Activated CD4-positive, alpha-beta T cell treated with anti-CD3 and anti-CD28 coated beads, Interleukin-2, amount 10 ng/mL, durations not matched to agents 24 days and 14 days (primary cell): ENCODE data around the gene GGA2. TPM values are rescaled to one million over a fixed set of nuclear protein-coding genes. Genes with fewer than 3 reads are reported as not detected.
A peak's percentile ranks its signal among the peaks of the same experiment; 100 is the strongest.
"Not testable (repeated sequence)": the region's sequence is repeated elsewhere in the genome, so short reads cannot be mapped to it uniquely, and the experiment has no call there.

Experiments used
- DNase-seq: peaks from one replicate; pipeline ENCODE4 v3.0.0; 2022
- H3K27ac Mint-ChIP-seq: one replicate; pipeline ENCODE4 v1.8.0; 2022; ENCODE audit warnings: mild to moderate bottlenecking, mixed read lengths
- H3K27me3 Mint-ChIP-seq: one replicate; pipeline ENCODE4 v1.8.0; 2022; ENCODE audit warnings: mixed read lengths
- H3K36me3 Mint-ChIP-seq: one replicate; pipeline ENCODE4 v1.8.0; 2022; ENCODE audit warnings: low read depth, mild to moderate bottlenecking, mixed read lengths
- H3K4me1 Mint-ChIP-seq: one replicate; pipeline ENCODE4 v1.8.0; 2021; ENCODE audit warnings: mixed read lengths
- H3K4me3 Mint-ChIP-seq: one replicate; pipeline ENCODE4 v1.8.0; 2022; ENCODE audit warnings: mild to moderate bottlenecking, moderate library complexity, mixed read lengths
- H3K9me3 Mint-ChIP-seq: one replicate; pipeline ENCODE4 v1.8.0; 2021; ENCODE audit warnings: mixed read lengths
- intact Hi-C: fragments of 100-400 bp; cut with micrococcal nuclease; formaldehyde crosslinking; loops from one replicate; pipeline ENCODE4 v1.15.1; 2023
- total RNA-seq: library from RNA; stranded (reverse); gene quantifications from 2 replicates; pipeline ENCODE4 v1.2.3, GENCODE V29; 2022

Gene GGA2
- total RNA-seq, 1 donor from 2014 or later, result 113 TPM

DNA sequence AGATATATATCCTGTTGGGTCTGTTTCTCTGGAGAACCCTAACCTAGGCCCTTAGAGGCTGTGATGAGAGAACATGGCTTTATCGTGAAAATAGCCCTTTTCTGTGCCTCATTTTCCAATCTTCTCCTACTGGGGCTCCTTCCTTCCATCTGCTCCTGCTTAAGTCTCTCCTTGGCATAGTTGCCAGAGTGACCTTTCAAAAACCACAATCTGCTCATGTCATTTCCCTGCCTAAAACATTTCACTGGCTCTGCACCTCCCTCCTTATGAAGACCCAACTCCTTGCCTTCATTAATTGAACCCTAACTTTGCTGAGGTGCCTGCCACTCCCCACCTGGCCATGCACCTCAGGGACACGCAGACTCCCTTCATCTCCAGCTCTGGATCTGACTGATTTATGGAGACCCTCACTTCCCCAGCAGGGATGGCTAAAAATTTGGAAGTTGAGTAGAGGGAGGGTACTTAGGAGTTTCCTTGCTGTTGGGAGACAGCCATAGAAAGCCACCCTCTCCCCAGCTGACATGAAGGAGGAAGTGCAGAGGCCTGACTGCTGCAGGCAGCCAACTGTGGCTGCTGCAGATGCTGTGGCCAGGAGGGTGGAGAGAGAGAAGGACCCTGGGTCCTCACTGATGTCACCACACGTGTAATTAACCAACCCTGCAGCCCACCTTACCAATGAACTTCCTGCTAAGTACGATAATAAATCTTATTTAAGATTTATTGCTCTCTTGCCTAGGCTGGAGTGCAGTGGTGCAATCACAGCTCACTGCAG is 6.3 kb upstream of the GGA2 start:
- DNase-seq, result no peak
- Mint-ChIP-seq H3K4me1 (peaks cover 38% of the 10 kb centered on the region), H3K9me3 (no peaks in the 10 kb centered on the region), H3K36me3 (peaks cover 25% of the 10 kb centered on the region), H3K4me3 (peak overlapping the region; percentile 21), H3K27me3 (no peaks in the 10 kb centered on the region), H3K27ac (no peak overlapping the region)
- intact Hi-C loops, result no loop called here

DNA sequence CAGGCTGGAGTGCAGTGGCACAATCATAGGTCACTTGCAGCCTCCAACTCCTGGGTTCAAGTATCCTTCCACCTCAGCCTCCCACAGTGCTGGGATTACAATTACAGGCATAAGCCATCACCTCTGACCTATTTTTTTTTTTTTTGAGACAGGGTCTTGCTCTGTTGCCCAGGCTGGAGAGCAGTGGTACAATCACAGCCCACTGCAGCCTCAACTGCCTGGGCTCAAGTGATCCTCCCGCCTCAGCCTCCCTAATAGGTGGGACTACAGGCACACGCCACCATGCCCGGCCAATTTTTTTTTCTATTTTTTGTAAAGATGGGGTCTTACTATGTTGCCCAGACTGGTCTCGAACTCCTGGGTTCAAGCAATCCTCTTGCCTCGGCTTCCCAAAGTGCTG is 5.6 kb upstream of the GGA2 start:
- Mint-ChIP-seq H3K27ac (no peak overlapping the region), H3K4me3 (no peak overlapping the region), H3K4me1 (peaks cover 41% of the 10 kb centered on the region), H3K9me3 (no peaks in the 10 kb centered on the region), H3K27me3 (no peaks in the 10 kb centered on the region), H3K36me3 (peaks cover 23% of the 10 kb centered on the region)
- DNase-seq, result no peak
- intact Hi-C loops, result no loop called here

DNA sequence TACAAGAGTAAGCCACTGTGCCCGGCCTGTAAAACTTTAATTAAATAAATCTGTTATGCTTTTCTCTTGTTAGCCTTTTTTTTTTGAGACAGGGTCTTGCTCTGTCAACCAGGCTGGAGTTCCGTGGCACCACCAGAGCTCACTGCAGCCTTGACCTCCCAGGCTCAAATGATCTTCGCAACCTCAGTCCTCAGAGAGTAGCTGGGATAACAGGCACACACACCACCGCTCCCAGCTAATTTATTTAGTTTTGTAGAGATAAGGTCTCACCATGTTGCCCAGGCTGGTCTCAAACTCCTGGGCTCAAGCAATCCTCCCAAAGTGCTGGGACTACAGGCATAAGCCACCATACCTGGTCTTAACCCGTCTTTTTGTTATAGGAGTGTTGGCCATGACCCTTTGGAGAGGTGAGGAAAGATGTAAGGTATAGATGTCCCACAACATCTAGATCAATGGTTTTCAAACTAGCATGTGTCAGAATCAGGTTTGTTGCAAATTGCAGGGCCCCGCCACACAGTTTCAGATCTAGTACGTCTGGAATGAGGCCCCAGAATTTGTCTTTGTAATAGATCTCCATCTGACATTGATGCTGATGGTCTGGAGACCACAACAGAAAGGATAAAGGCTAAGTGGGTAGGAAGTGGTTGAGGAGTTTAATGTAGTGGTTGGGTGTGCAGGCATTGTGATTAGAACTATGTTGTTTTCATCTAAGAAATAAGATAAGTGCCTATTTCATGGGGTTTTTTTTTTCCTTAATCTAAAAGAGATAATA is 4.3 kb upstream of the GGA2 start:
- Mint-ChIP-seq H3K27me3 (no peaks in the 10 kb centered on the region), H3K27ac (peak overlapping the region; percentile 68), H3K4me1 (peaks cover 45% of the 10 kb centered on the region), H3K4me3 (peak overlapping the region; percentile 55), H3K9me3 (no peaks in the 10 kb centered on the region), H3K36me3 (peaks cover 24% of the 10 kb centered on the region)
- DNase-seq, result peak; percentile 83
- intact Hi-C loops, result loop anchor here (5.0 kb wide), 1 partner anchor 83 kb away; the partner anchor contains the start of gene NDUFAB1

DNA sequence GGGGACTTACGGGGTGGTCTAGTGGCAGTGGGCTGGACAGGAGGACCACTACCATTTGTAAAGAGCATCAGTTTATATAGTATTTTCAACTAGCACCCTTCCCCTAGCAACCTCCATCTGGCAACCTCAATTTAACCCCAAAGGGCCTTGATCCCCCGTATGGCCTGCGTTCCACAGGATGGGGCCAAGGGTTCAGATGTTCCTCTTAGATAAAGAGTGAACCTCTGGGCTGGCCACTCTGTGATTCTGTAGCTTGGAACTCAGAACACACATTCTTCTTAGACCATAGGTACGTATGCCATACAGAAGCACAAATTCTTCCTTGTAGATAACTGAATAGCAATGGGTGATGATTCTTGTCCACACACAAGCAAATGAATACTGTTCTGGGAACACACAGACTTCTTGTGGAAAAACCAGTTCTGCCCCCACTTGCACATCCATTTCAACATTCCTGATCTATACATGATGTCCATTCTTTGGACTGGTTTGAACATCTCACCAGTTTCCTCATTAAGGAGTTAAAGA is 1.9 kb upstream of the GGA2 start:
- intact Hi-C loops, result loop anchor here (5.0 kb wide), 1 partner anchor 85 kb away; the partner anchor contains the start of gene NDUFAB1
- H3K4me1 Mint-ChIP-seq, result peaks cover 51% of the 10 kb centered on the region

DNA sequence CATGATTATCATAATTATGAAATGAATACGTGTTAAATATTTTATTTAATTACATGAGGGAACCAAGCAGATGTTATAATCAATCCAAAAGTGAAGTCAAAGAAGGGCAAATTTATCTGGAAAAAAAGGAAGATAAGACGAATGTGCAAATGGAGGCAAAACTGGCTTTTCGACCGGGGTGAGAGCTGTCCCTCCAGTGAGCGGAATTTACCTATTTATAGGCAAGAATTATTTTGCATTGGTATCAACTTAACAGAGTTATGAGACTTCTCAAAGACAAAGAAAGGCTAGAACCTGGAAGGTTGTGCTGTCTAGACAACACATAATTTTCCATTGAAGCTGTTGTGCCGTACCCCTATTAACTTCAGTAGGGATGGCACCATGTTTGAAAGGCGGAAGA is 1.4 kb upstream of the GGA2 start:
- peaks cover 33% of the 10 kb centered on the region for H3K36me3 Mint-ChIP-seq
- no peak for DNase-seq
- H3K27ac Mint-ChIP-seq, result no peak overlapping the region
- no peaks in the 10 kb centered on the region for H3K27me3 Mint-ChIP-seq
- intact Hi-C loops, result loop anchor here (5.0 kb wide), 1 partner anchor 86 kb away; the partner anchor contains the start of gene NDUFAB1
- H3K9me3 Mint-ChIP-seq, result no peaks in the 10 kb centered on the region
- H3K4me1 Mint-ChIP-seq, result peaks cover 53% of the 10 kb centered on the region
- H3K4me3 Mint-ChIP-seq, result peak overlapping the region; percentile 72

More for the DNA sequence above, 1.9 kb upstream of the GGA2 start:
- H3K9me3 Mint-ChIP-seq, result no peaks in the 10 kb centered on the region
- H3K27ac Mint-ChIP-seq, result no peak overlapping the region
- H3K36me3 Mint-ChIP-seq, result peaks cover 31% of the 10 kb centered on the region
- no peaks in the 10 kb centered on the region for H3K27me3 Mint-ChIP-seq
- no peak overlapping the region for H3K4me3 Mint-ChIP-seq
- no peak for DNase-seq

DNA sequence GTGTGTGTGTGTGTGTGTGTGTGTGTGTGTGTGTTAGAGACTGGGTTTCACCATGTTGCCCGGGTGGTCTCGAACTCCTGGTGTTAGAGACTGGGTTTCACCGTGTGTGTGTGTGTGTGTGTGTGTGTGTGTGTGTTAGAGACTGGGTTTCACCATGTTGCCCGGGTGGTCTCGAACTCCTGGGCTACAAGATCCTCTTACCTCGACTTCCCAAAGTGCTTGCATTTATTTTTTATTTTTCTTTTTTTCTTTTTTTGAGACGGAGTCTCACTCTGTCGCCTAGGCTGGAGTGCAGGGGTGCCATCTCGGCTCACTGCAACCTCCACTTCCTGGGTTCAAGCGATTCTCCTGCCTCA is 599 bp upstream of the GGA2 start:
- not testable (repeated sequence) for H3K9me3 Mint-ChIP-seq, DNase-seq, H3K27me3 Mint-ChIP-seq
- peaks cover 54% of the 10 kb centered on the region for H3K4me1 Mint-ChIP-seq
- intact Hi-C loops, result loop anchor here (1.0 to 5.0 kb wide), 2 partner anchors 46 to 86 kb away; partner anchors contain the start of genes EARS2, NDUFAB1 and UBFD1
- peaks cover 30% of the 10 kb centered on the region for H3K36me3 Mint-ChIP-seq
- peak overlapping the region; percentile 88 for H3K27ac Mint-ChIP-seq
- H3K4me3 Mint-ChIP-seq, result peak overlapping the region; percentile 89

DNA sequence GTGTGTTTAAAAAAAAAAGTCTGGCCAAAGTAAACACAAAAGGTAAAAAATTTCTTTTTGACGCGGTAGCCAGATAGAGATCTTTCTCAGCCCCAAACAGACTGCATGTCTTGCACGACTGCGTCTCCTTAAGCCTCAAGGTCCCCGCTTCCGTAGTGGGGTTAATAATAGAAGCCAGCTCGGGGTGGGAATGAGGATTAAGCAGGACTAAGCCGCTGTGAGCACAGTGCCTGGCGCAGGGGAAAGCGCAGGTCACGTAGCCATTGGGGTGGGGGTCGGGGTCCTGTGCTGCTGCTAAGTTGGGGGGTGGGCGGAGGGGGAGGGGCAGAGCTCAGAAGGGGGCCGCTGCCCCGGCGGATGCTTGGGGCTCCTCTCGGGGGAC is 521 bp downstream of the GGA2 start:
- intact Hi-C loops, result loop anchor here (1.0 to 5.0 kb wide), 3 partner anchors 48 to 88 kb away; partner anchors contain the start of genes COG7, EARS2, NDUFAB1 and UBFD1
- peaks cover 48% of the 10 kb centered on the region for H3K4me1 Mint-ChIP-seq
- H3K27ac Mint-ChIP-seq, result peak overlapping the region; percentile 95

DNA sequence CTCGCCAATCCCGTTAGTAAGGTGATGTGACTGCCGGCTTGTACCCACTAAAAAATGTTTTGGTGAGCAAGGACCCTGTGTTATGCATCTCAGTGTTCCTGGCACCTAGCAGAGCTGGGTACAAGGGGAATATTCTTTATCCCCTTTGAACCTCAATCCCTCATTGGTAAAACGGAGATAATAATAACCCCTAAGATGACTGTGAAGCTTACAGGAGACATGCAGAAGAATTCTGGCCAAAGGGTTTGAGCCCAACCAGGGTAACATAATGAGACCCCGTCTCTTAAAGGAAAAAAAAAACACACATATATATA is 896 bp downstream of the GGA2 start:
- H3K27ac Mint-ChIP-seq, result no peak overlapping the region
- H3K27me3 Mint-ChIP-seq, result no peaks in the 10 kb centered on the region
- H3K36me3 Mint-ChIP-seq, result peaks cover 26% of the 10 kb centered on the region
- peaks cover 48% of the 10 kb centered on the region for H3K4me1 Mint-ChIP-seq
- no peak for DNase-seq
- H3K9me3 Mint-ChIP-seq, result no peaks in the 10 kb centered on the region
- H3K4me3 Mint-ChIP-seq, result peak overlapping the region; percentile 91
- intact Hi-C loops, result loop anchor here (1.0 kb wide), 1 partner anchor 56 kb away; the partner anchor contains the start of gene COG7

More for the DNA sequence above, 521 bp downstream of the GGA2 start:
- peak; percentile 83 for DNase-seq
- H3K27me3 Mint-ChIP-seq, result no peaks in the 10 kb centered on the region
- H3K9me3 Mint-ChIP-seq, result no peaks in the 10 kb centered on the region
- H3K4me3 Mint-ChIP-seq, result peak overlapping the region; percentile 91
- peaks cover 30% of the 10 kb centered on the region for H3K36me3 Mint-ChIP-seq

DNA sequence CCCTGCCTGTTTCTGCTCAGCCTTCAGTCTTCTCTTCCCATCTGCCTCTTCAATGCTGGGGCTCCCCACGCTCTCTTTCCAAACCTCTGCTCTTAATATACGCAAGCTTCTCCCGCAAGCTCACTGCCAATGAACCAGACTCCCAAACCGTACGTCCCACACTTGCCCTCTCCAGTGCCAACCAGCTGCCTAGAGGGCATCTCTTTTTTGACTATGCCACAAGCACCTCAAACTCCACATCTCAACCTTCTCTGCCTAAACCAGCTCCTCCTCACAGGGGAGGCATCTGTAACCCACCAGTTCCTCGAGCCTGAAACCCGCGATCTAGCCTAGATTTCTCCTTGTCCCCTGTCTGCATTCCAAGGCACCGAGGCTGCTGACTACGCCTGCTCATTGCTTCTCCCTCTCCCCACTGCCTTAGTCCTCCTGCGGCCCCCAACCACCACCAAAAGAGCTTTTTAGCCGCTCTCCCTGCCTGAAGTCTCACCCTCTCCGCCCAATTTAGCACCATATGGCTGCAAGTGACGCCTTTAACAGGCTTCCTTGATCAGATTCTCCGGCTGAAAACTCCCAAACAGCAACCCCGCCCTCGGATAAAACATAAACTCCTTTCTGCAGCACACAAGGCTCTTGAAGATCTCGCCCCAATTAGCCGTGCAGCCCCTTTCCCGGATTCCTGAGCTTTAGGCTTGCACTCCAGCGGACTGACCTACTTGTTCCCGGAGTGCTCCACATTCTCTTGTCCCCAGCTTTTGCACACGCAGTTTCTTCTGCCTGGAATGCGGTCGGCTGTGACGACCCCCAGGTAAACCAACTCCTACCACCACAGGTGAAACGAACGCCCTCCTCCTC is 1.5 kb downstream of the GGA2 start:
- Mint-ChIP-seq H3K36me3 (peaks cover 23% of the 10 kb centered on the region), H3K27ac (peak overlapping the region; percentile 34)

DNA sequence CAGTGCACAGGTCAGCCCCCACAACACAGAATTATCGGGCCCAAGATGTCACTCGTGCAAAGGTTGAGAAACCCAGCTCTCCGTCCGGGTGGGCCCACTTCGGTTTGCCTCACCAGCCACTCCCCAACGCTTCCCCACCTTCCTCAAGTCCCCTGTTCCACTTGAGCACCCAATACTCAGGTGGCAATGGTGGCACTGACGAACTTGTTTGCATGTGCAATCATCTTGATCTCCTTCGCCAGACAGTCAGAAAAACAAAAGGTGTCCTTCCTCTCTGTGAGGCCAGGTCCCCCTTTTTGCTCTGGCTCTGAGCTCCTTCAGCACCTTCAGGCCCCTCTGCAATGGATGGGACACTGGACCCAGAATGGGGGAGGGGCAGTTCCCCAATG is 3.7 kb downstream of the GGA2 start:
- peaks cover 24% of the 10 kb centered on the region for H3K36me3 Mint-ChIP-seq
- H3K4me1 Mint-ChIP-seq, result peaks cover 53% of the 10 kb centered on the region
- no peak for DNase-seq
- no peak overlapping the region for H3K27ac Mint-ChIP-seq
- no peaks in the 10 kb centered on the region for H3K27me3 Mint-ChIP-seq
- no peak overlapping the region for H3K4me3 Mint-ChIP-seq
- intact Hi-C loops, result no loop called here
- H3K9me3 Mint-ChIP-seq, result no peaks in the 10 kb centered on the region

More for the DNA sequence above, 1.5 kb downstream of the GGA2 start:
- peak overlapping the region; percentile 91 for H3K4me3 Mint-ChIP-seq
- DNase-seq, result no peak
- H3K9me3 Mint-ChIP-seq, result no peaks in the 10 kb centered on the region
- intact Hi-C loops, result loop anchor here (1.0 kb wide), 1 partner anchor 56 kb away; the partner anchor contains the start of gene COG7
- H3K27me3 Mint-ChIP-seq, result no peaks in the 10 kb centered on the region
- peaks cover 48% of the 10 kb centered on the region for H3K4me1 Mint-ChIP-seq

DNA sequence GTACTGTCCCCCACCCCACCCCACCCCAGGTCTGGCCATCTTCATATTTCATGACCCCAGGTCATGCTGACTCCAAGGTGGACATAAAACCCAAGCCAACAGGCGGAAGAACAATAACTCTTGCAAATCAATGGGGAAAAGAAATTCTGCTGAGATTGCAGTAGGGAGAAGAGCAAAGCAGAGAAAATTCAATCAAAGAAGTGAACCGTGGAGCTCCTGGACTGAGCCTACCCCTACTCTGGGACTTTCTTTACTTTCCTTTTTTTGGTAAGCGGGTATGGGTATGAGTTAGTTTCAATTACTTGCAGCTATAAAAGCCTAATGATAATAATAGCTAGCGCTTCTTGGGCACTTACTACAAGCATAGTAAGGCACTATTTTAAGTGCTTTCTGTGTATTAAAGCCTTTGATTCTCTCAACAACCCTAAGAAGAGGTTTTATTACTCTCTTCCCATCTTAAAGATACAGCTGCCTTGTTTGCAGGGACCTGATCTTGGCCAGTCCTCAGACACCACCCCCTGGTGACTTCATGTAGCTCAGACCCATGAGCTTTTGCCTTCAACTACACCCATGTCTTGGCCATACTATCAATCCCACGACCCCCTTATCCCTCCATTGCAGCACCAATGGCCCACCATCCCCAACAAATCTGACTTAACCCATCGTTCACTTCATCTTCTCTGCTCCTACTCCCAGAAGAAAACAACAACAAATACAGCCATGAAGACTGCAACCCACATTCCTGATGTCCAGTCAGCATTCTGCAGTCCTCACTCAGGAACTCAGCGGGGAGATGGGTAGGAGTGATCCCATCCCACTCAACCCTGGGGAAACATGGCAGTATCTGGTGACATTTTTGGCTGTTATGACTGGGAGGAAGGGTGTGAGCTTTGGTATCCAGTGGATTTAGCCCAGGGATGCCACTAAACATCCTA is 4.4 kb downstream of the GGA2 start:
- Mint-ChIP-seq H3K36me3 (peaks cover 24% of the 10 kb centered on the region), H3K9me3 (no peaks in the 10 kb centered on the region), H3K4me1 (peaks cover 50% of the 10 kb centered on the region), H3K27me3 (no peaks in the 10 kb centered on the region), H3K27ac (no peak overlapping the region), H3K4me3 (no peak overlapping the region)
- intact Hi-C loops, result loop anchor here (2.0 kb wide), 1 partner anchor 51 kb away; the partner anchor contains the start of genes EARS2 and UBFD1
- DNase-seq, result no peak

DNA sequence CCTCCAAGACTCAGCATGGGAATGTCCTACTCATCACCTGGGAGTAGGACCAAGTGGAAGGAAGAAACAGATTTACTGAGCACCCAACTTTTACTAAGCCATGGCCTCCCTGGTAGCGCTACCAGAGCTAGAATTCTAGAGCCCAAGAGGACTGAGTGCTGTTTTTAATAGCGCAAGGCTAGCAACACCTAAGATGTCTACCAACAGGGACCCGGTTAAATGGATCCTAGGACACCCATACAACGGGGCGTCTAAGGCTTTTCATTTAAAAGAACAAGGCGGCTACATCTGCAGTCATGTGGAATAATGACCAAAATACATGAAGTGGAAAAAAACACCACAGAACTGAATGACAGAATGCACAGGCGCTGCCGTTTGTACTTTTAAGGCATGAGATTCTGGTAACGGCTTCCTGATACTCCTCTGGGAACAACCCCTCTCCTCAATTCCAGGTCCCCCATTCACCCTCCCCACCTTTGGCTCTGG is 5.1 kb downstream of the GGA2 start:
- Mint-ChIP-seq H3K4me3 (peak overlapping the region; percentile 53), H3K27ac (peak overlapping the region; percentile 86)
- no peak for DNase-seq

More for the DNA sequence above, 5.1 kb downstream of the GGA2 start:
- Mint-ChIP-seq H3K4me1 (peaks cover 49% of the 10 kb centered on the region), H3K27me3 (no peaks in the 10 kb centered on the region), H3K9me3 (no peaks in the 10 kb centered on the region), H3K36me3 (peaks cover 22% of the 10 kb centered on the region)
- intact Hi-C loops, result loop anchor here (2.0 kb wide), 1 partner anchor 52 kb away; the partner anchor contains the start of genes EARS2 and UBFD1
